GF-D8 (cell line): Measurements from ENCODE around the gene MEF2C.

ENCODE experiments used
- DNase-seq: peaks from one replicate; lab custom pipeline; 2025; lab: John Stamatoyannopoulos, UW

MEF2C gene

GRCh38 chr5:88673253-88674105, 209.5 kb downstream of the MEF2C start:
- DNase-seq = no peak

GRCh38 chr5:88672644-88673252, 210.2 kb downstream of the MEF2C start:
- DNase-seq = no peak

GRCh38 chr5:88671505-88672499, 211.2 kb downstream of the MEF2C start:
- no peak for DNase-seq

GRCh38 chr5:88671106-88671504, 211.9 kb downstream of the MEF2C start:
- no peak for DNase-seq

GRCh38 chr5:88670461-88670860, 212.5 kb downstream of the MEF2C start:
- no peak for DNase-seq

GRCh38 chr5:88669371-88670050, 213.5 kb downstream of the MEF2C start:
- no peak for DNase-seq

- DNase-seq = no peak
Observed at GRCh38 chr5:88667496-88668201, 215.3 kb downstream of the MEF2C start.
